HUES64 (cell line): ENCODE data around the gene MED16.
A peak's percentile ranks its signal among the peaks of the same experiment; 100 is the strongest.
"Not testable (repeated sequence)": the region's sequence is repeated elsewhere in the genome, so short reads cannot be mapped to it uniquely, and the experiment has no call there.

Experiments used
- H3K27ac ChIP-seq: 2 replicates; pipeline ENCODE4 v1.7.0; 2013; ENCODE audit warnings: low read depth, low read length, inconsistent platforms
- H3K27me3 ChIP-seq: 2 replicates; pipeline ENCODE4 v1.6.1; 2013; ENCODE audit warnings: mild to moderate bottlenecking, low read length; ENCODE audit not compliant: insufficient read depth
- H3K36me3 ChIP-seq: 2 replicates; pipeline ENCODE4 v1.6.1; 2013; ENCODE audit warnings: mild to moderate bottlenecking, low read length; ENCODE audit not compliant: insufficient read depth
- H3K4me1 ChIP-seq: 2 replicates; pipeline ENCODE4 v1.6.1; 2013; ENCODE audit warnings: mild to moderate bottlenecking, low read length, moderate library complexity; ENCODE audit not compliant: insufficient read depth
- H3K4me3 ChIP-seq: 2 replicates; pipeline ENCODE4 v1.5.1; 2013; ENCODE audit warnings: mild to moderate bottlenecking, low read length, moderate library complexity
- H3K9ac ChIP-seq: 2 replicates; pipeline ENCODE4 v1.6.1; 2013; ENCODE audit warnings: mild to moderate bottlenecking, low read depth, low read length
- H3K9me3 ChIP-seq: 2 replicates; pipeline ENCODE4 v1.6.1; 2013; ENCODE audit warnings: low read depth, low read length; ENCODE audit not compliant: insufficient read depth
- WGBS: fragments of 150-250, 120-280 bp; methylation state at CpG from one replicate; pipeline ENCODE4 v1.1.7; 2013; ENCODE audit warnings: missing lambda C conversion rate; 5-methylcytosine and 5-hydroxymethylcytosine counted together

MED16 gene

DNA sequence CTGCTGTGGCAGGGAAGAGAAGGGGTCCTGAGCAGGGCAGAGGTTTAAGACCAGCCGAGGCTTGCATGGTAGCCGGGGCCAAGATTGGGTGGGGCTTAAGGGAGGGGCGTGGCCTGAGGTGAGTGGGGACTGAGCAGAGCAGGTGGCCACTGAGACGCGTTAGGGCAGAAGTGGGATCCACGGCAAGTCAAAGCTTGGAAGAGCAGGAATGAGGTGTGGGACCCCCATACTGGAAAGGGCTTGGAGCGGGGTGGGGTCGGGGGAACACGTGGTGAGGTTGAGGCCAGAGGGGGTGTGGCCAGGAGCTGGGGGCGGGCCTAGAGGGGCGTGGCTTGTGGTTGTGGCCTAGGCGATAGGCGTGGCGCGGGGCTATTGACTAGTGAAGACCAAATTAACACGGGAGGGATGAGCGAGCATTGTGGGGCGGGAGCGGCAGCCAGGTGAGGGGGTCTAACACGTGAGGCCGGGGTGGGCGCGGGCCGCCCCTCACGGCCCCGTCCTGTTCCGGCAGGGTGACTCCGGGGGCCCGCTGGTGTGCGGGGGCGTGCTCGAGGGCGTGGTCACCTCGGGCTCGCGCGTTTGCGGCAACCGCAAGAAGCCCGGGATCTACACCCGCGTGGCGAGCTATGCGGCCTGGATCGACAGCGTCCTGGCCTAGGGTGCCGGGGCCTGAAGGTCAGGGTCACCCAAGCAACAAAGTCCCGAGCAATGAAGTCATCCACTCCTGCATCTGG, 30.2 kb downstream of the MED16 start:
- Histone ChIP-seq H3K4me3 (peak overlapping the region; percentile 53), H3K9ac (no peak overlapping the region)
- WGBS, result 20% methylated on average over 48 of the region's 48 CpGs

DNA sequence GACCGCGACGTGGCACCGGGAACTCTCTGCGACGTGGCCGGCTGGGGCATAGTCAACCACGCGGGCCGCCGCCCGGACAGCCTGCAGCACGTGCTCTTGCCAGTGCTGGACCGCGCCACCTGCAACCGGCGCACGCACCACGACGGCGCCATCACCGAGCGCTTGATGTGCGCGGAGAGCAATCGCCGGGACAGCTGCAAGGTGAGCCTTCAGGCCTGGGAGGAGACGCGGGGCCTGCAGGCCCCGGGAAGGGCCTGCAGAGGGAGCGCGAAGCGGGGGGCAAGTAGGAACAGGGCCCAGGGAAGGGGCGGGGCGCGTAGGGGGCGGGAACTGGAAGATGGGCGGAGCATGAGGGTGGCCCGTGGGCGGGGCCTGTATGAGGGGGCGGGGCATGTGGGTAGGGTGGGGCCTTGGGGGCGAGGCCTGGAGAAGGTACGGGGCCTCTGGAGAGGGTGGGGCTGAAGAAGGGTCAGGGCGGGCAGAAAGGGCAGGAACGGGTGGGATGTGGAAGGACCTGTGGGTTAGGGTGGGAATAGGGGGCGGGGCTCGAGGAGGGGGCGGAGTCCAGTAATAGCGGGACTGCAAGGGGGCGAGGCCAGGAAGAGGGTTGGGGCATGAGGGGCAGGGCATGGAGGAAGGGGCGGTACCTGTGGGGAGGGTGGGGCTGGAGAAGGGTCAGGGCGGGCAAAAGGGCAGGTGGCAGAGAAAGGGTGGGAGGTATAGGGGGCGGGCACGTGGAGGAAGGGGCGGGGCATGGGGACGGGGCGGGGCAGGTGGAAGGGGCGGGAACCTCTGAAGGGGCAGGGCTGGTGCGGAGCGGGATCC, 31.0 kb downstream of the MED16 start:
- WGBS, result 9% methylated on average over 60 of the region's 60 CpGs
- H3K27ac ChIP-seq, result peak overlapping the region; percentile 35; the same call in 1 of the 2 replicates
- no peaks in the 10 kb centered on the region for H3K9me3 ChIP-seq
- H3K36me3 ChIP-seq, result no peaks in the 10 kb centered on the region
- peak overlapping the region; percentile 53 for H3K4me3 ChIP-seq
- peaks cover 27% of the 10 kb centered on the region for H3K27me3 ChIP-seq
- no peak overlapping the region for H3K9ac ChIP-seq
- H3K4me1 ChIP-seq, result no peaks in the 10 kb centered on the region

More for the DNA sequence above, 30.2 kb downstream of the MED16 start:
- Histone ChIP-seq H3K4me1 (no peaks in the 10 kb centered on the region), H3K27me3 (peaks cover 27% of the 10 kb centered on the region), H3K36me3 (0 out of 2 replicates have a peak, but pooled peaks cover under 1% of the 10 kb centered on the region), H3K27ac (no peak overlapping the region), H3K9me3 (no peaks in the 10 kb centered on the region)

DNA sequence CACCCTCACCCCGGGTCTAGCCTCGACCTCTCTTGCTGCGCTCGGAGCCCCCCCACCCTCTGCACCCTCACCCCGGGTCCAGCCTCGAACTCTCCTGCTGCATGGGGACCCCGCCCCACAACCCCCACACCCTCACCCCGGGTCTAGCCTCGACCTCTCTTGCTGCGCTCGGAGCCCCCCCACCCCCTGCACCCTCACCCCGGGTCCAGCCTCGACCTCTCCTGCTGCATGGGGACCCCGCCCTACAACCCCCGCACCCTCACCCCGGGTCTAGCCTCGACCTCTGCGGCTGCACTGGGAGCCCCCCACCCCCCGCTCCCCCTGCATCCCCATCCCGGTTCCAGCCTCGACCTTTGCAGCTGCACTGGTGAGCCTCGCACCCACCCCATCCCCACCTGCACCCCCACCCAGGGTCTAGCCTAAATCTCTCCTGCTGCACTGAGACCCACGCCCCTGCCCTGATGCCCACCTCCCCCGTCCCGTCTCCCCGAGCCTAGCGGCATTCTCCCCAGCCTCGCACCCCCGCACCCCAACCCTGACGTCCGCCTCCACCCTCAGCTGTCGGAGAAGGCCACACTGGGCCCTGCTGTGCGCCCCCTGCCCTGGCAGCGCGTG, 31.7 kb downstream of the MED16 start:
- Histone ChIP-seq H3K27ac (peak overlapping the region; percentile 35; the same call in 1 of the 2 replicates), H3K9ac (no peak overlapping the region), H3K9me3 (no peaks in the 10 kb centered on the region), H3K27me3 (peaks cover 27% of the 10 kb centered on the region), H3K4me1 (no peaks in the 10 kb centered on the region), H3K36me3 (no peaks in the 10 kb centered on the region), H3K4me3 (peak overlapping the region; percentile 36)
- WGBS, result 54% methylated on average over 34 of the region's 35 CpGs

DNA sequence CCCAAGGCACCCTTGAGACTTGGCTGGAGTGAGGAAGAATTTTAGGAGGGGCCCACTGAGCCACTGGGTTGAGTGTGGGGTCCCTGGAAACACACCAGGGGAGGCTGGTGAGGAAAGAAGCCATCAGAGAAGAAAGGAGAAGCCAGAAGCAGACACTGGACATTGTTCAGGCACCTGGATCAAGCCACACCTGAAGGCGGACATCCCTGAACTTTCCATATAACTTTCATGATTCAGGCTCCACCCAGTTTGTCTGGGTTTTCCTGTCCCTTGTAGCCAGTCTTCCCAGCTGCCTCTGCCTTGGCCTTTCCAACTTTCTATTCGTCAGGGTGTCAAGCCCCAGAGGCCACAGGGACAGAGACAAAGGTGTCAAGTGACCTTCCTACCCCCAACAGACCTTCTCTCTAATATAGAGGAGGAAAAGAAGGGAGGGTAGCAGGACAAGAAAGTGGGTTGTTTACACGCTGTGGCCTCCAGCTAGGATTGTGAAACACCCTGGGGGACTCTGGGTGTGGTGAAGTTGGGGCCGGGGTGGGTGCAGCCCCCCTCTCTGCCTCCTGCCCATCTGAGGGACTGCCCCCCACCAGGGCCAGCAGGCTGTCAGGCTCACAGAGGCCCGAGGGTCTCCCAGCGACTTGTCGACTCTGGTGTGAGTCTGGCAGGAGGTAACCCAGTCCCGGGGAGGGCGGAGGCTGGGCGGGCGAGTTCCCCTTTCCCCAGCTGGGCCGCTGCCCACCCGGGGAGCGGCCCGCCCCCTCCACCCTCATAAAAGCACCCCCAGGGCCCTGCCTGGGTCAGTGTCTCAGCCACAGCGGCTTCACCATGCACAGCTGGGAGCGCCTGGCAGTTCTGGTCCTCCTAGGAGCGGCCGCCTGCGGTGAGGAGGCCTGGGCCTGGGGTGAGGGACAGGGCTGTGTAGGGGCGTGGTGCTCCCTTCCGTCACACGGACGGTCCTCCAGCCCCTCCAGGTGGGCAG, 33.8 kb downstream of the MED16 start, which contains the start of gene CFD:
Gene CFD, plus strand, starts transcription at position 797 of the 976 bp plus-strand sequence. Its CDS starts 26 bp downstream, at position 823.
- 74% methylated on average over 24 of the region's 24 CpGs for WGBS
- Histone ChIP-seq H3K9ac (no peak within 1 kb of the TSS), H3K27me3 (peaks cover 27% of the 10 kb centered on the region), H3K4me3 (peak within 1 kb of the TSS; percentile 53), H3K36me3 (no peaks in the 10 kb centered on the region), H3K9me3 (no peaks in the 10 kb centered on the region), H3K27ac (no peak within 1 kb of the TSS), H3K4me1 (no peaks in the 10 kb centered on the region)

DNA sequence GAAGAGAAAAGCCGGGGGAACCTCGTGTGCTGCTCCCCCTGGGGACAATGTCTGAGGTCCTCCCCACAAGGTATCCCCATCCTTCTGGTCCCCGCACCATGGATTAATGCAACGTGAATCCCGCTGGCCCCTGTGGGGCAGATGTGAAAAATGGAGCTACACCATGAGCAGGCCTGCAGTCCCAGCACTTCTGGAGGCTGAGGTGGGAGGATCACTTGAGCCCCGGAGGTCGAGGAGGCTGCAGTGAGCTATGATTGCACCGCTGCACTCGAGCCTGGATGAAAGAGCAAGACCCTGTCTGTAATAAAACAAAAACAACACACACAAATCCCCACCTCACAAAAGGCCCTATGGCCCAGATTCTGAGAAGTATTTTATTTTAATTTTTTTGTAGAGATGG, 34.7 kb downstream of the MED16 start:
- H3K4me1 ChIP-seq, result no peaks in the 10 kb centered on the region
- no peak overlapping the region for H3K4me3 ChIP-seq
- no peak overlapping the region for H3K9ac ChIP-seq
- H3K27me3 ChIP-seq, result peaks cover 27% of the 10 kb centered on the region
- no peak overlapping the region for H3K27ac ChIP-seq
- 80% methylated on average over 9 of the region's 9 CpGs for WGBS
- H3K36me3 ChIP-seq, result no peaks in the 10 kb centered on the region
- H3K9me3 ChIP-seq, result no peaks in the 10 kb centered on the region

DNA sequence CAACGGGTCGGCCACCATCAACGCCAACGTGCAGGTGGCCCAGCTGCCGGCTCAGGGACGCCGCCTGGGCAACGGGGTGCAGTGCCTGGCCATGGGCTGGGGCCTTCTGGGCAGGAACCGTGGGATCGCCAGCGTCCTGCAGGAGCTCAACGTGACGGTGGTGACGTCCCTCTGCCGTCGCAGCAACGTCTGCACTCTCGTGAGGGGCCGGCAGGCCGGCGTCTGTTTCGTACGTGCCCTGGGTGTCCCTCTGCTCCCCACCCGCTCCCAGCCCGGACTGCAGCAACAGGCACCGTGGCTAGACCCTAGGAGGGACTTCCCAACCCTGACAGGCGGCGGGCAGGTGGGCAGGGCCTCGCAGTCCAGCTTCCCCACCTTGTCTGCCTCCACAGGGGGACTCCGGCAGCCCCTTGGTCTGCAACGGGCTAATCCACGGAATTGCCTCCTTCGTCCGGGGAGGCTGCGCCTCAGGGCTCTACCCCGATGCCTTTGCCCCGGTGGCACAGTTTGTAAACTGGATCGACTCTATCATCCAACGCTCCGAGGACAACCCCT, 37.3 kb downstream of the MED16 start:
- WGBS, result 81% methylated on average over 40 of the region's 40 CpGs
- Histone ChIP-seq H3K9ac (no peak overlapping the region), H3K4me1 (no peaks in the 10 kb centered on the region), H3K36me3 (no peaks in the 10 kb centered on the region), H3K27me3 (peaks cover 20% of the 10 kb centered on the region), H3K4me3 (no peak overlapping the region), H3K9me3 (no peaks in the 10 kb centered on the region), H3K27ac (no peak overlapping the region)

DNA sequence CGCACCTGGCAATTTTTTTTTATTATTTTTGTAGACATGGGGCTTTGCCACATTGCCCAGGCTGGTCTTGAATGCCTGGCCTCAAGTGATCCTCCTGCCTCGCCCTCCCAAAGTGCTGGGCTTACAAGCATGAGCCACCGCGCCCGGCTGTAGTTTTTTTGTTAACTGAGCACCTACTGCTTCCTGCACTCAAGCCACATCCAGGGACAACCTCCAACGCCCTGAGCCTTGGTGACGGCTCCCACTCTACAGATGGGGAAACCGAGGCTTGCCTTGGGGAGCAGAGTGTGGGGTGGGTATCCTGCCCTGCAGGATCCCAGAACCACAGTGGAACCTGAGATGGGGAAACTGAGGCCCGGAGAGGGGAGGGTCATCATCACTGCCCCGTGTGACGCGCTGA, 37.8 kb downstream of the MED16 start:
- WGBS, result 89% methylated on average over 12 of the region's 12 CpGs
- H3K27me3 ChIP-seq, result peaks cover 16% of the 10 kb centered on the region
- H3K27ac ChIP-seq, result no peak overlapping the region

DNA sequence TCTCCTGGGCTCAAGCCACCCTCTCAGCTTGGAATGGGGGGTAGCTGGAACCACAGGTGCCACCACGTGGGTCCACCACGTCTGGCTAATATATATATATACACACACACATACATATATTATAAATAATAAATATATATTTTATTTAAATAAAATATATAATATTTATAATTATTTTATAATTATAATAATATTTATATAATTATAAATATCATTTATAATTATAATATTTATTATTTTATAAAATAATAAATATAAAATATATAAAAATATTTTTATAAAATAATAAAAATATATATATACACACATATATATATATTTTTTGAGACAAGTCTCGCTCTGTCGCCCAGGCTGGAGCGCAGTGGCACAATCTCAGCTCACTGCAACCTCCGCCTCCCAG, 38.4 kb downstream of the MED16 start:
- Histone ChIP-seq H3K27me3 (peaks cover 10% of the 10 kb centered on the region), H3K4me1 (no peaks in the 10 kb centered on the region), H3K36me3 (no peaks in the 10 kb centered on the region), H3K9ac (no peak overlapping the region), H3K4me3 (no peak overlapping the region), H3K27ac (no peak overlapping the region), H3K9me3 (no peaks in the 10 kb centered on the region)
- 95% methylated on average over 4 of the region's 6 CpGs for WGBS

More for the DNA sequence above, 37.8 kb downstream of the MED16 start:
- no peaks in the 10 kb centered on the region for H3K36me3 ChIP-seq
- H3K9me3 ChIP-seq, result no peaks in the 10 kb centered on the region
- H3K4me3 ChIP-seq, result no peak overlapping the region
- no peaks in the 10 kb centered on the region for H3K4me1 ChIP-seq
- H3K9ac ChIP-seq, result no peak overlapping the region

DNA sequence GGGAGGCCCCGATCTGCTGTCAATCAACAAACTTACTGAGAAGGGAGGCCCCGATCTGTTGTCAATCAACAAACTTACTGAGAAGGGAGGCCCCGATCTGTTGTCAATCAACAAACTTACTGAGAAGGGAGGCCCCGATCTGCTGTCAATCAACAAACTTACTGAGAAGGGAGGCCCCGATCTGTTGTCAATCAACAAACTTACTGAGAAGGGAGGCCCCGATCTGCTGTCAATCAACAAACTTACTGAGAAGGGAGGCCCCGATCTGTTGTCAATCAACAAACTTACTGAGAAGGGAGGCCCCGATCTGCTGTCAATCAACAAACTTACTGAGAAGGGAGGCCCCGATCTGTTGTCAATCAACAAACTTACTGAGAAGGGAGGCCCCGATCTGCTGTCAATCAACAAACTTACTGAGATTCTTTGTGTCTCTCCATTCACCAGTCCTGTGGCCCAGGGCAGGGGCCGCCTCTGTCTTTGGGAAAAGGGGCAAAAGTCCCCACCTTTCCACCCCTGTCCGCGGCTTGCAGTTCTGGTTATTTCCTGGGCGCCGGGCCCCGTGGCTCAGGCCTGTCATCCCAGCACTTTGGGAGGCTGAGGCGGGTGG, 39.3 kb downstream of the MED16 start:
- 94% methylated on average over 11 of the region's 17 CpGs for WGBS
- H3K27ac ChIP-seq, H3K9ac ChIP-seq, H3K9me3 ChIP-seq, H3K36me3 ChIP-seq, H3K4me3 ChIP-seq, H3K4me1 ChIP-seq, H3K27me3 ChIP-seq: not testable (repeated sequence)
